ENCODE measurements around the gene PADI1.

PADI1 gene

DNA sequence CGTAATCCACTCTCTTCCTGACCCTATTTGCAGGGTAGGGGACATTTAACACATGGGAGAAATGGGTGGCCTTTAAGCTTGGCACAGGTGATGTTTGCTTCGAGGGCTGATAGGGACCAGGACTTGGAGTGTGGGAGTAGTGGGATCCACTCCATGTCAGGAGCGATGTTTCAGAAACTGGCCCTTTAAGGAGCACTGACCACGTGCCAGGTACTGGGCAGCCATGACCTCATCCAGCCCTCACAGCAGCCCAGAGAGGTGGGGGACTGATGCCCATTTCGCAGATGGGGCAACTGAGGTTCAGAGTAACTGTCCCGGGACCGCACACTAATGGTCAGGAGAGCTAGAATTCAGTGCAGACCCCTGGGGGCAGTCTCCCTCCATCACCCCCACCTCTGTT lies 55.3 kb downstream of the PADI1 start:
- no peak for TF ChIP-seq EZH2phosphoT487 (conservative IDR thresholded peaks at IDR 0.05; ENCODE audit: low read length)
- TF ChIP-seq, protein P1, sequence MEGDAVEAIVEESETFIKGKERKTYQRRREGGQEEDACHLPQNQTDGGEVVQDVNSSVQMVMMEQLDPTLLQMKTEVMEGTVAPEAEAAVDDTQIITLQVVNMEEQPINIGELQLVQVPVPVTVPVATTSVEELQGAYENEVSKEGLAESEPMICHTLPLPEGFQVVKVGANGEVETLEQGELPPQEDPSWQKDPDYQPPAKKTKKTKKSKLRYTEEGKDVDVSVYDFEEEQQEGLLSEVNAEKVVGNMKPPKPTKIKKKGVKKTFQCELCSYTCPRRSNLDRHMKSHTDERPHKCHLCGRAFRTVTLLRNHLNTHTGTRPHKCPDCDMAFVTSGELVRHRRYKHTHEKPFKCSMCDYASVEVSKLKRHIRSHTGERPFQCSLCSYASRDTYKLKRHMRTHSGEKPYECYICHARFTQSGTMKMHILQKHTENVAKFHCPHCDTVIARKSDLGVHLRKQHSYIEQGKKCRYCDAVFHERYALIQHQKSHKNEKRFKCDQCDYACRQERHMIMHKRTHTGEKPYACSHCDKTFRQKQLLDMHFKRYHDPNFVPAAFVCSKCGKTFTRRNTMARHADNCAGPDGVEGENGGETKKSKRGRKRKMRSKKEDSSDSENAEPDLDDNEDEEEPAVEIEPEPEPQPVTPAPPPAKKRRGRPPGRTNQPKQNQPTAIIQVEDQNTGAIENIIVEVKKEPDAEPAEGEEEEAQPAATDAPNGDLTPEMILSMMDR (IDR thresholded peaks at IDR 0.05; ENCODE audit: insufficient read depth, low read length, poor library complexity, severe bottlenecking): no peak
- Histone ChIP-seq H3K9ac (ENCODE audit: low read length) (no peak overlapping the region), H3F3A (ENCODE audit: insufficient read depth) (no peaks in the 10 kb centered on the region), H3K4me3 (ENCODE audit: insufficient read depth, low read length, poor library complexity, severe bottlenecking) (no peak overlapping the region), H3K27me3 (ENCODE audit: low read length) (no peaks in the 10 kb centered on the region), H3K9me3 (ENCODE audit: insufficient read depth, low read length) (no peaks in the 10 kb centered on the region), H3K36me3 (ENCODE audit: low read length) (no peaks in the 10 kb centered on the region), H3K4me2 (ENCODE audit: low read depth, low read length, poor library complexity, severe bottlenecking) (no peak overlapping the region), H2AFZ (ENCODE audit: low read depth, low read length, severe bottlenecking) (no peak overlapping the region), H3K79me2 (ENCODE audit: insufficient read depth, low read length) (no peaks in the 10 kb centered on the region), H4K20me1 (ENCODE audit: low read depth, low read length) (no peaks in the 10 kb centered on the region), H3K9me2 (replicated peaks; ENCODE audit: insufficient read depth, low read length) (no peaks in the 10 kb centered on the region), H3K27ac (ENCODE audit: low read depth, low read length) (no peak overlapping the region)

DNA sequence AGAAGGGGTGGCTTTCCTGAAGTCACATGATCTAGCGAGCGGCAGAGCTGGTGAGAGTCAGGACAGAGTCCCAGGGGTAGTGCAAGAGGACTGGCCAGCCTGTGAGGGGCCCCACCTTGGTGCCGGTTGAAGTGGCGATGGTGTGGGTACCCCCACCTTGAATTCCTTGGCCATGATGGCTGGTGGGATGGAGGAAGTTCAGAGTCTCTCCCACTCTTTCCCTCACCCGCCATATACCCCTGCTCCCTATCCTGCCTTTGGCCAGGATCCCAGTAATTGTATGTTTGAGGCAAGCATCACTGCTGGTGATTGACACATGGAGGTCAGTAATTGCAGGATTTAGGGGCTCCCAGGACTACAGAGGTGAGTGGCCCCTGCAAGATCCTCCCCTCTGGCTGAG lies 55.8 kb downstream of the PADI1 start:
- no peak overlapping the region for H3K9ac ChIP-seq (ENCODE audit: low read length)
- H3F3A ChIP-seq (ENCODE audit: insufficient read depth): no peaks in the 10 kb centered on the region
- no peak overlapping the region for H3K27ac ChIP-seq (ENCODE audit: low read depth, low read length)
- no peak overlapping the region for H3K4me2 ChIP-seq (ENCODE audit: low read depth, low read length, poor library complexity, severe bottlenecking)
- TF ChIP-seq, protein P1 (IDR thresholded peaks at IDR 0.05; ENCODE audit: insufficient read depth, low read length, poor library complexity, severe bottlenecking): no peak
- TF ChIP-seq EZH2phosphoT487 (conservative IDR thresholded peaks at IDR 0.05; ENCODE audit: low read length): no peak
- H3K4me3 ChIP-seq (ENCODE audit: insufficient read depth, low read length, poor library complexity, severe bottlenecking): no peak overlapping the region
- H3K9me3 ChIP-seq (ENCODE audit: insufficient read depth, low read length): no peaks in the 10 kb centered on the region
- H4K20me1 ChIP-seq (ENCODE audit: low read depth, low read length): no peaks in the 10 kb centered on the region
- no peaks in the 10 kb centered on the region for H3K27me3 ChIP-seq (ENCODE audit: low read length)
- no peaks in the 10 kb centered on the region for H3K9me2 ChIP-seq (replicated peaks; ENCODE audit: insufficient read depth, low read length)
- H3K79me2 ChIP-seq (ENCODE audit: insufficient read depth, low read length): no peaks in the 10 kb centered on the region
- no peak overlapping the region for H2AFZ ChIP-seq (ENCODE audit: low read depth, low read length, severe bottlenecking)
- H3K36me3 ChIP-seq (ENCODE audit: low read length): no peaks in the 10 kb centered on the region

DNA sequence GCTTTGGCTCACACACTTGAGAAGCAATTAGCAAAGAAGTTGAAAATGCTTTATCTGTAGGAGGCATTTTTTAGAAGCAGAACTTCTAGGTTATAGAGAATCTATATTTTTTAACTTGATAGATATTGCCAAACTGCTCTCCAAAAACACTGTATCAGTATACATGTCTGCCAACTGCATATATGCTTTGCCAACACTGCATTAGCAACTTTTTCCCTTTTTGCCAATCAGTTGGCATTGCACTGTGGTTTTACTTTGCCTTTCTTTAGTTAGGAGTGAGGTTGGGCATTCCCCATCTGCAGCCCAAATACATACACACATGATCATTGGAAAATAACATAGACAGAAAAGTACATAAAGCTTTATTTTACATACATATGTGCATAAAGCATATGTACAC lies 59.0 kb downstream of the PADI1 start:
- Histone ChIP-seq H3K27me3 (ENCODE audit: low read length) (no peaks in the 10 kb centered on the region), H3K4me2 (ENCODE audit: low read depth, low read length, poor library complexity, severe bottlenecking) (no peak overlapping the region), H3K9ac (ENCODE audit: low read length) (no peak overlapping the region), H3K79me2 (ENCODE audit: insufficient read depth, low read length) (no peaks in the 10 kb centered on the region), H2AFZ (ENCODE audit: low read depth, low read length, severe bottlenecking) (no peak overlapping the region), H3K36me3 (ENCODE audit: low read length) (no peaks in the 10 kb centered on the region), H3K9me2 (replicated peaks; ENCODE audit: insufficient read depth, low read length) (no peaks in the 10 kb centered on the region), H3K27ac (ENCODE audit: low read depth, low read length) (no peak overlapping the region), H4K20me1 (ENCODE audit: low read depth, low read length) (no peaks in the 10 kb centered on the region), H3K9me3 (ENCODE audit: insufficient read depth, low read length) (no peaks in the 10 kb centered on the region), H3K4me3 (ENCODE audit: insufficient read depth, low read length, poor library complexity, severe bottlenecking) (no peak overlapping the region), H3F3A (ENCODE audit: insufficient read depth) (no peaks in the 10 kb centered on the region)
- TF ChIP-seq, protein P1 (IDR thresholded peaks at IDR 0.05; ENCODE audit: insufficient read depth, low read length, poor library complexity, severe bottlenecking): no peak
- TF ChIP-seq EZH2phosphoT487 (conservative IDR thresholded peaks at IDR 0.05; ENCODE audit: low read length): no peak

Data from SU-DHL-6 (cell line).